ENCODE data around the gene ZNG1C. TPM values are rescaled to one million over a fixed set of nuclear protein-coding genes. Genes with fewer than 3 reads are reported as not detected.
"Not testable (repeated sequence)": the region's sequence is repeated elsewhere in the genome, so short reads cannot be mapped to it uniquely, and the experiment has no call there.

The ZNG1C gene
- total RNA-seq, 6 experiments from 2014 or later, result 14.2 to 19.8 (median 17.9) TPM

- intact Hi-C loops (cut with DNase I); H3K4me1 ChIP-seq; H3K27ac ChIP-seq; H3K27me3 ChIP-seq; H3K9me3 ChIP-seq; H3K4me3 ChIP-seq; DNase-seq; H3K36me3 ChIP-seq: not testable (repeated sequence)
- peak in 1 of 4 donors; percentile 23 for ATAC-seq
- WGBS (ENCODE audit: insufficient coverage, low coverage, low lambda C conversion rate, missing lambda C conversion rate), result no CpG with 5 or more reads among the region's 5 CpGs
Observed at GRCh38 chr9:68311208-68311607, 69.4 kb downstream of the ZNG1C start.

GRCh38 chr9:68318209-68318608 is 76.4 kb downstream of the ZNG1C start:
- H3K4me1 ChIP-seq; H3K27me3 ChIP-seq; H3K36me3 ChIP-seq; DNase-seq; ATAC-seq; H3K9me3 ChIP-seq; intact Hi-C loops (cut with DNase I); H3K27ac ChIP-seq; H3K4me3 ChIP-seq: not testable (repeated sequence)
- WGBS (ENCODE audit: insufficient coverage, low coverage, low lambda C conversion rate, missing lambda C conversion rate), result 68% methylated on average over 10 of the region's 10 CpGs

- ATAC-seq; intact Hi-C loops (cut with DNase I): not testable (repeated sequence)
- WGBS (ENCODE audit: insufficient coverage, low coverage, low lambda C conversion rate, missing lambda C conversion rate), result no CpG with 5 or more reads among the region's 24 CpGs
Observed at GRCh38 chr9:68323749-68324148, 82.0 kb downstream of the ZNG1C start.

GRCh38 chr9:68324518-68324917 is 82.7 kb downstream of the ZNG1C start:
- H3K4me1 ChIP-seq; H3K9me3 ChIP-seq; H3K27me3 ChIP-seq; H3K27ac ChIP-seq; DNase-seq; H3K4me3 ChIP-seq; H3K36me3 ChIP-seq; intact Hi-C loops (cut with DNase I): not testable (repeated sequence)
- peak in 1 of 4 donors; percentile 36 for ATAC-seq
- no CpG with 5 or more reads among the region's 20 CpGs for WGBS (ENCODE audit: insufficient coverage, low coverage, low lambda C conversion rate, missing lambda C conversion rate)

More at GRCh38 chr9:68323749-68324148, 82.0 kb downstream of the ZNG1C start:
- H3K27ac ChIP-seq, H3K36me3 ChIP-seq, H3K4me3 ChIP-seq, H3K9me3 ChIP-seq, H3K4me1 ChIP-seq, DNase-seq, H3K27me3 ChIP-seq: not testable (repeated sequence)

GRCh38 chr9:68329106-68329505 is 87.3 kb downstream of the ZNG1C start:
- H3K27me3 ChIP-seq; H3K27ac ChIP-seq; H3K36me3 ChIP-seq; intact Hi-C loops (cut with DNase I); H3K9me3 ChIP-seq; H3K4me1 ChIP-seq; H3K4me3 ChIP-seq; ATAC-seq; DNase-seq: not testable (repeated sequence)
- WGBS (ENCODE audit: insufficient coverage, low coverage, low lambda C conversion rate, missing lambda C conversion rate), result 57% methylated on average over 2 of the region's 4 CpGs

GRCh38 chr9:68330531-68331173 is 88.9 kb downstream of the ZNG1C start:
- WGBS (ENCODE audit: insufficient coverage, low coverage, low lambda C conversion rate, missing lambda C conversion rate), result 59% methylated on average over 4 of the region's 11 CpGs
- ATAC-seq; DNase-seq; H3K27ac ChIP-seq; H3K27me3 ChIP-seq; H3K9me3 ChIP-seq; H3K4me1 ChIP-seq; intact Hi-C loops (cut with DNase I); H3K4me3 ChIP-seq; H3K36me3 ChIP-seq: not testable (repeated sequence)

- H3K4me3 ChIP-seq; intact Hi-C loops (cut with DNase I); H3K36me3 ChIP-seq; ATAC-seq; H3K9me3 ChIP-seq; H3K4me1 ChIP-seq; DNase-seq; H3K27ac ChIP-seq; H3K27me3 ChIP-seq: not testable (repeated sequence)
- WGBS (ENCODE audit: insufficient coverage, low coverage, low lambda C conversion rate, missing lambda C conversion rate), result 0% methylated on average over 1 of the region's 1 CpG
Observed at GRCh38 chr9:68332122-68332521, 90.3 kb downstream of the ZNG1C start.

- H3K36me3 ChIP-seq; H3K27ac ChIP-seq; intact Hi-C loops (cut with DNase I); H3K4me1 ChIP-seq; DNase-seq; H3K9me3 ChIP-seq; H3K27me3 ChIP-seq; H3K4me3 ChIP-seq: not testable (repeated sequence)
- ATAC-seq, result peak in 1 of 4 donors; percentile 7
- 52% methylated on average over 3 of the region's 3 CpGs for WGBS (ENCODE audit: insufficient coverage, low coverage, low lambda C conversion rate, missing lambda C conversion rate)
Observed at GRCh38 chr9:68335935-68336334, 94.2 kb downstream of the ZNG1C start.

GRCh38 chr9:68336639-68337339 is 95.0 kb downstream of the ZNG1C start:
- peak in 1 of 4 donors; percentile 19 for ATAC-seq
- H3K4me1 ChIP-seq; H3K27me3 ChIP-seq; H3K4me3 ChIP-seq; H3K27ac ChIP-seq; H3K36me3 ChIP-seq; H3K9me3 ChIP-seq; intact Hi-C loops (cut with DNase I); DNase-seq: not testable (repeated sequence)
- 51% methylated on average over 6 of the region's 10 CpGs for WGBS (ENCODE audit: insufficient coverage, low coverage, low lambda C conversion rate, missing lambda C conversion rate)

- H3K9me3 ChIP-seq; intact Hi-C loops (cut with DNase I); DNase-seq; H3K27me3 ChIP-seq; H3K36me3 ChIP-seq; H3K4me1 ChIP-seq; H3K27ac ChIP-seq; H3K4me3 ChIP-seq; ATAC-seq: not testable (repeated sequence)
- 45% methylated on average over 5 of the region's 7 CpGs for WGBS (ENCODE audit: insufficient coverage, low coverage, low lambda C conversion rate, missing lambda C conversion rate)
Observed at GRCh38 chr9:68338000-68338399, 96.2 kb downstream of the ZNG1C start.
